ENCODE data around the gene MYL6B.
A peak's percentile ranks its signal among the peaks of the same experiment; 100 is the strongest.

The MYL6B gene

DNA sequence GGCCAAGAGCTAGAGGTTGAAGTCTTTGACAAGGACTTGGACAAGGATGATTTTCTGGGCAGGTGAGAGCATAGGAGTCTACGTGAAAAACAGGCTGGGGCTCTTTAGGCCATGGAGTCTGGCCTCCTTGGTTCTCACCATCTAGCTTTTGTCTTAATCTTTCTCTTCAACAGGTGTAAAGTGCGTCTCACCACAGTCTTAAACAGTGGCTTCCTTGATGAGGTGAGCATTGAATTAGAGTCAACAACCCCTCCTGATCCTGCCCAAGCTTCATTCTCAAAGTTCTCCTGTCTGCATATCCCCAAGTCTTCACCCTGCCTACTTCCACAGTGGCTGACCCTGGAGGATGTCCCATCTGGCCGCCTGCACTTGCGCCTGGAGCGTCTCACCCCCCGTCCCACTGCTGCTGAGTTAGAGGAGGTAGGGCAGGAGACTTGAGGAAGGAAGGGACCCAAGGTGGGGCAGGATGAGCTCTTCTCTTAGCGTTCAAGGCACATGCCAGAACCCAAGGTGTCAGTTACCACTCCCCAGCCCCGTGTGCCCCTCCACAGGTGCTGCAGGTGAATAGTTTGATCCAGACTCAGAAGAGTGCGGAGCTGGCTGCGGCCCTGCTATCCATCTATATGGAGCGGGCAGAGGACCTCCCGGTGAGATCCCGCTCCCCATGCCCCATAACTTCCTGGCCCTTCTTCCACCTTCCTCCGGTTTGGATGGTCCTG, 14.4 kb upstream of the MYL6B start:
- POLR2A ChIA-PET, result interaction anchor here (1.1 kb wide), 1 partner anchor 25 kb away, joined by 3 read pairs; no protein-coding TSS in a partner anchor
- CTCF ChIA-PET, result interaction anchor here (0.7 to 10.6 kb wide), 9 partner anchors 8 to 326 kb away, joined by 3 to 90 read pairs (median 4); partner anchors contain the start of genes ESYT1, SMARCC2 and ZC3H10
- Histone ChIP-seq H3K4me3 (ENCODE audit: control insufficient read depth in 1 of 7, extremely low read depth in 1 of 7, insufficient read depth in 4 of 7, low read depth in 2 of 7, low read length in 6 of 7) (no peak overlapping the region), H3K27me3 (replicated peaks in 2 of 5; ENCODE audit: control insufficient read depth in 4 of 5, insufficient read depth in 5 of 5, low read length in 4 of 5) (no peaks in the 10 kb centered on the region), H3K36me3 (ENCODE audit: control insufficient read depth in 4 of 4, insufficient read depth in 4 of 4, low read length in 3 of 4) (peaks cover 21 to 85% (median 66%) of the 10 kb centered on the region in 4 experiments), H3K27ac (ENCODE audit: insufficient read depth in 1 of 2, low read depth in 1 of 2, low read length in 2 of 2, poor library complexity in 1 of 2, severe bottlenecking in 2 of 2) (peak overlapping the region in 1 of 2 experiments; percentile 25), H3K9me3 (ENCODE audit: control extremely low read depth in 1 of 5, control insufficient read depth in 4 of 5, insufficient read depth in 2 of 5, low read depth in 1 of 5, low read length in 4 of 5) (no peaks in the 10 kb centered on the region), H3K4me1 (ENCODE audit: control extremely low read depth in 1 of 4, control insufficient read depth in 4 of 4, insufficient read depth in 4 of 4, low read length in 3 of 4) (peaks cover 0 to 23% (median 17%) of the 10 kb centered on the region in 4 experiments)
- DNase-seq, result no peak
- WGBS (ENCODE audit: insufficient coverage), result 95% methylated on average over 10 of the region's 14 CpGs

DNA sequence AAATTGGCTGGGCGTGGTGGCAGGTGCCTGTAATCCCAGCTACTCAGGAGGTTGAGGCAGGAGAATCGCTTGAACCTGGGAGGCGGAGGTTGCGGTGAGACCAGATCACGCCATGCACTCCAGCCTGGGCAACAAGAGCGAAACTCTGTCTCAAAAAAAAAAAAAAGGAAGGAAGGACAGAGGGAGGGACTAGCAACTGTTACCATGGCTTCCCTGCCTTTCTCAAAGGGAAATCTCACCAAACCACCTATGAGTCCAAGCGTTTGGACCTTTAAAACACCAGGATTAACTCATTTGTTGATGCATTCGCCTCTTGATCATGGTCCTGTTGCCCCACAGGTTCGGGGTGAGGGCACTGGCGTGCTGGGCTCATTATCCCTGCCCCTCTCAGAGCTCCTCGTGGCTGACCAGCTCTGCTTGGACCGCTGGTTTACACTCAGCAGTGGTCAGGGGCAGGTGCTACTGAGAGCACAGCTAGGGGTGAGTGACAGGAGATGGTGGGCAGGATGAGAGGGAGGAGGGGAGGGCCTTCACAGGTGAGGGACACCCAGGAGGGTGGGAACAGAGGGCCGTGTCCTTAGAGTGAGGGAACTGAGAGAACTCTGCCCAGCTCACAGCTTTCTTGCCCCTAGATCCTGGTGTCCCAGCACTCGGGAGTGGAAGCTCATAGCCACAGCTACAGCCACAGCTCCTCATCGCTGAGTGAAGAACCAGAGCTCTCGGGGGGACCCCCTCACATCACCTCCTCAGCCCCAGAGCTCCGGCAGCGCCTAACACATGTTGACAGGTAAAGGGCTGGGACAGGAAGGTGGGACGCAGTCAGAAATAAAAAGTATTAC, 10.2 kb upstream of the MYL6B start:
- peak in 2 of 3 donors; percentile 50 to 59 for DNase-seq
- POLR2A ChIA-PET, result no interaction called here
- peaks cover 17 to 72% (median 64%) of the 10 kb centered on the region in 4 experiments for H3K36me3 ChIP-seq (ENCODE audit: control insufficient read depth in 4 of 4, insufficient read depth in 4 of 4, low read length in 3 of 4)
- peak overlapping the region in 1 of 7 experiments; percentile 4 for H3K4me3 ChIP-seq (ENCODE audit: control insufficient read depth in 1 of 7, extremely low read depth in 1 of 7, insufficient read depth in 4 of 7, low read depth in 2 of 7, low read length in 6 of 7)
- 58% methylated on average over 14 of the region's 19 CpGs for WGBS (ENCODE audit: insufficient coverage)
- H3K4me1 ChIP-seq (ENCODE audit: control extremely low read depth in 1 of 4, control insufficient read depth in 4 of 4, insufficient read depth in 4 of 4, low read length in 3 of 4), result peaks cover 0 to 35% (median 20%) of the 10 kb centered on the region in 4 experiments
- H3K27me3 ChIP-seq (replicated peaks in 2 of 5; ENCODE audit: control insufficient read depth in 4 of 5, insufficient read depth in 5 of 5, low read length in 4 of 5), result no peaks in the 10 kb centered on the region
- CTCF ChIA-PET, result interaction anchor here (0.9 to 10.6 kb wide), 6 partner anchors 8 to 95 kb away, joined by 3 to 90 read pairs (median 4); partner anchors contain the start of gene ESYT1
- peak overlapping the region; percentile 44 to 54 for H3K27ac ChIP-seq (ENCODE audit: insufficient read depth in 1 of 2, low read depth in 1 of 2, low read length in 2 of 2, poor library complexity in 1 of 2, severe bottlenecking in 2 of 2)
- no peaks in the 10 kb centered on the region for H3K9me3 ChIP-seq (ENCODE audit: control extremely low read depth in 1 of 5, control insufficient read depth in 4 of 5, insufficient read depth in 2 of 5, low read depth in 1 of 5, low read length in 4 of 5)

DNA sequence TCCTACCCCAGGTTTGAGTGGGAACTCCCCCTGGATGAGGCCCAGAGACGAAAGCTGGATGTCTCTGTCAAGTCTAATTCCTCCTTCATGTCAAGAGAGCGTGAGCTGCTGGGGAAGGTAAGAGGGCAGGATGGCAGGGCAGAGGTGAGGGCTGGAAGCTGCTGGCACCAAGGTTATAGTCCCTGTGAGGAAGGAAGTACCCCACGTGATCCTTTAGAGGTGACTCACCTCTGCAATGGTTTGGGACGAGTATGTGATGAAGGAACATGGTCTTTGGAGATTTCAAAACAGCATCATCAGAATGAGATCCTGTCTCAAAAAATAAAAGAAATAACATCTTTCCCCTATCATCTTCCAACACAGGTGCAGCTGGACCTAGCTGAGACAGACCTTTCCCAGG, 9.2 kb upstream of the MYL6B start:
- CTCF ChIA-PET, result interaction anchor here (0.8 to 10.6 kb wide), 7 partner anchors 11 to 25 kb away, joined by 3 to 90 read pairs (median 5); partner anchors contain the start of gene ESYT1
- no peak overlapping the region for H3K27ac ChIP-seq (ENCODE audit: insufficient read depth in 1 of 2, low read depth in 1 of 2, low read length in 2 of 2, poor library complexity in 1 of 2, severe bottlenecking in 2 of 2)

DNA sequence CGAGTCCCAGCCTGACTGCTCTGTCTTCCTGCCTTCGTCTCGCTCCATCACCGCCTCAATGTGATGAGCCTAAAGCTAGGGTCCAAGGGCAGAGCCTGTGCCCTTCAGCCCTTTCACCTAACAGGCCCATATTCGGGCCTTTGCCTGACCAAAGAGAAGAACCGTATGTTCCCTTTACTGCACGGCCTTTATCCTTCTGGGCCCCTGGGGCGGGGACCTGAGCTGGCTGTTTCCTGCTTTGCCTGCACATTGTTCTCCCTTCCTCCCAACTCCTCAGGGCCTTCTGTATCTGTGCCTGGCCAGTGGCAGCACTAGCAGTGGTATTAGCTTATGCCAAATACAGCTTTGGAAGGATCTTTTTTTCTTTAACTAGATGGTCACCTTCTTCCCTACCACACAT, 8.5 kb upstream of the MYL6B start:
- H3K27me3 ChIP-seq (replicated peaks in 2 of 5; ENCODE audit: control insufficient read depth in 4 of 5, insufficient read depth in 5 of 5, low read length in 4 of 5), result no peaks in the 10 kb centered on the region
- H3K4me3 ChIP-seq (ENCODE audit: control insufficient read depth in 1 of 7, extremely low read depth in 1 of 7, insufficient read depth in 4 of 7, low read depth in 2 of 7, low read length in 6 of 7), result no peak overlapping the region
- POLR2A ChIA-PET, result no interaction called here
- no peak overlapping the region for H3K27ac ChIP-seq (ENCODE audit: insufficient read depth in 1 of 2, low read depth in 1 of 2, low read length in 2 of 2, poor library complexity in 1 of 2, severe bottlenecking in 2 of 2)
- peaks cover 0 to 24% (median 10%) of the 10 kb centered on the region in 4 experiments for H3K4me1 ChIP-seq (ENCODE audit: control extremely low read depth in 1 of 4, control insufficient read depth in 4 of 4, insufficient read depth in 4 of 4, low read length in 3 of 4)
- DNase-seq, result no peak
- no peaks in the 10 kb centered on the region for H3K9me3 ChIP-seq (ENCODE audit: control extremely low read depth in 1 of 5, control insufficient read depth in 4 of 5, insufficient read depth in 2 of 5, low read depth in 1 of 5, low read length in 4 of 5)
- 57% methylated on average over 8 of the region's 8 CpGs for WGBS (ENCODE audit: insufficient coverage)
- H3K36me3 ChIP-seq (ENCODE audit: control insufficient read depth in 4 of 4, insufficient read depth in 4 of 4, low read length in 3 of 4), result peaks cover 17 to 55% (median 50%) of the 10 kb centered on the region in 4 experiments
- CTCF ChIA-PET, result interaction anchor here (0.8 to 10.6 kb wide), 7 partner anchors 10 to 78 kb away, joined by 3 to 90 read pairs (median 4); partner anchors contain the start of genes ESYT1 and RNF41

More for the DNA sequence above, 9.2 kb upstream of the MYL6B start:
- no peaks in the 10 kb centered on the region for H3K9me3 ChIP-seq (ENCODE audit: control extremely low read depth in 1 of 5, control insufficient read depth in 4 of 5, insufficient read depth in 2 of 5, low read depth in 1 of 5, low read length in 4 of 5)
- WGBS (ENCODE audit: insufficient coverage), result 86% methylated on average over 2 of the region's 4 CpGs
- peaks cover 0 to 31% (median 15%) of the 10 kb centered on the region in 4 experiments for H3K4me1 ChIP-seq (ENCODE audit: control extremely low read depth in 1 of 4, control insufficient read depth in 4 of 4, insufficient read depth in 4 of 4, low read length in 3 of 4)
- no peak overlapping the region for H3K4me3 ChIP-seq (ENCODE audit: control insufficient read depth in 1 of 7, extremely low read depth in 1 of 7, insufficient read depth in 4 of 7, low read depth in 2 of 7, low read length in 6 of 7)
- H3K36me3 ChIP-seq (ENCODE audit: control insufficient read depth in 4 of 4, insufficient read depth in 4 of 4, low read length in 3 of 4), result peaks cover 17 to 62% (median 56%) of the 10 kb centered on the region in 4 experiments
- POLR2A ChIA-PET, result interaction anchor here (0.5 to 1.0 kb wide), 2 partner anchors 15 to 28 kb away, joined by 3 read pairs; partner anchors contain the start of gene ESYT1
- no peaks in the 10 kb centered on the region for H3K27me3 ChIP-seq (replicated peaks in 2 of 5; ENCODE audit: control insufficient read depth in 4 of 5, insufficient read depth in 5 of 5, low read length in 4 of 5)
- DNase-seq, result no peak

DNA sequence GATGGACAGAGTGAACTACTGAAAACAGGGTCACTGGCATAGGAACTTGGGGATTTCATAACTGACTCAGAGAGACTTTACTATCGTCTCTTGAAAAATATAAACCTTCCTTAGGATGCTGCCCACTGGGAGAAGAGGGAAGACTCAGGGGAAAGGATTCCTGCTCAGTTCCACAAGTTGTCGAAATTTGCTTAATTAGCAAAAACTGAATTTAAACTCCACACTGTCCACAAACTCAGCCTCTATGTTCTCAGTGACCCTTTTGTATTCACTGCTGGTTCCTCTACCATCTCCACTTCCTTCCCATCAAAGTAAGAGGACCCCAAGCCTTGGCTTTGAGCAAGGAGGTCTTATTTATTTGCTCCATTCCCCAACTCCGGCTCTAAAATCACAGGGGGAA, 7.2 kb upstream of the MYL6B start:
- 100% methylated on average over 1 of the region's 3 CpGs for WGBS (ENCODE audit: insufficient coverage)
- Histone ChIP-seq H3K27me3 (replicated peaks in 2 of 5; ENCODE audit: control insufficient read depth in 4 of 5, insufficient read depth in 5 of 5, low read length in 4 of 5) (no peaks in the 10 kb centered on the region), H3K4me1 (ENCODE audit: control extremely low read depth in 1 of 4, control insufficient read depth in 4 of 4, insufficient read depth in 4 of 4, low read length in 3 of 4) (peaks cover 0 to 23% (median 10%) of the 10 kb centered on the region in 4 experiments), H3K27ac (ENCODE audit: insufficient read depth in 1 of 2, low read depth in 1 of 2, low read length in 2 of 2, poor library complexity in 1 of 2, severe bottlenecking in 2 of 2) (no peak overlapping the region), H3K4me3 (ENCODE audit: control insufficient read depth in 1 of 7, extremely low read depth in 1 of 7, insufficient read depth in 4 of 7, low read depth in 2 of 7, low read length in 6 of 7) (no peak overlapping the region), H3K36me3 (ENCODE audit: control insufficient read depth in 4 of 4, insufficient read depth in 4 of 4, low read length in 3 of 4) (peaks cover 15 to 48% (median 43%) of the 10 kb centered on the region in 4 experiments), H3K9me3 (ENCODE audit: control extremely low read depth in 1 of 5, control insufficient read depth in 4 of 5, insufficient read depth in 2 of 5, low read depth in 1 of 5, low read length in 4 of 5) (no peaks in the 10 kb centered on the region)
- ChIA-PET CTCF (interaction anchor here (1.3 to 10.6 kb wide), 4 partner anchors 14 to 77 kb away, joined by 3 to 90 read pairs (median 12); partner anchors contain the start of genes ESYT1 and RNF41), POLR2A (no interaction called here)
- no peak for DNase-seq

DNA sequence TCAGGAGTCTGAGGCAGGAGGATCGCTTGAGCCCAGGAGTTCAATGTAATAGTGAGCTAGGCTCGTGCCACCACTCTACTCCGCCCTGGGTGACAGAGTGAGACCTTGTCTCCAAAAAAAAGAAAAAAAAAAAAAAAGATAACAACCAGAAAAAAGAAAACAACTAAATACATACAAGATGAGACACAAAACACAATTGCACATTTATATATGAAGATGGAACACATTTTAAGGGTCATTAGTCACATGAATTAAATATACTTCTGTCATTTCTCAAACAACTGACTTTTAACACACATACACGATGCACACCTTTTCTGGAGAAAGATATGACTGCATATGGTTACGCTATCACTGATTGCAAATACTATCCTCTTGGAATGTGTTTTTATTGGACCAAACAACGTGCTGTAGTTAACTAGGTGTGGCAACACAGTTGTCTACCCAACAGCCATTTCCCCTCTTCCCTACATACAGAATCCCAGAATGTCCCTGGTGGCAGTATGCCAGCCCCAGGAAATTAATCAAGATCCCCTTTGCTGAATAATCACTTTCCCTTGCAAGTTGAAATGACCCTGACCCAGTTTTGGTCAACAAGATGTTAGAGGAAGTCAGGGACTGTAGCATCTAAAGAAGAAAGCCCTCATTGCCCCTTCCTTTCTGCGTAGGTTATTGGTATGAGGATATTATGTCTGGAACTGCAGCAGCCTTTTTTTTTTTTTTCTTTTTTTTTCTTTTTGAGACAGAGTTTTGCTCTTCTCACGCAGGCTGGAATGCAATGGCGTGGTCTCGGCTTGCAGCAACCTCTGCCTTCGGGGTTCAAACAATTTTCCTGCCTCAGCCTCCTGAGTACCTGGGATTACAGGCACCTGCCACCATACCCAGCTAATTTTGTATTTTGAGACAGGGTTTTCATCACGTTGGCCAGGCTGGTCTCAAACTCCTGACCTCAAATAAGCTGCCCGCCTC, 5.6 kb upstream of the MYL6B start:
- Histone ChIP-seq H3K9me3 (ENCODE audit: control extremely low read depth in 1 of 5, control insufficient read depth in 4 of 5, insufficient read depth in 2 of 5, low read depth in 1 of 5, low read length in 4 of 5) (no peaks in the 10 kb centered on the region), H3K27ac (ENCODE audit: insufficient read depth in 1 of 2, low read depth in 1 of 2, low read length in 2 of 2, poor library complexity in 1 of 2, severe bottlenecking in 2 of 2) (no peak overlapping the region), H3K27me3 (replicated peaks in 2 of 5; ENCODE audit: control insufficient read depth in 4 of 5, insufficient read depth in 5 of 5, low read length in 4 of 5) (no peaks in the 10 kb centered on the region), H3K4me3 (ENCODE audit: control insufficient read depth in 1 of 7, extremely low read depth in 1 of 7, insufficient read depth in 4 of 7, low read depth in 2 of 7, low read length in 6 of 7) (no peak overlapping the region), H3K4me1 (ENCODE audit: control extremely low read depth in 1 of 4, control insufficient read depth in 4 of 4, insufficient read depth in 4 of 4, low read length in 3 of 4) (peaks cover 0 to 35% (median 24%) of the 10 kb centered on the region in 4 experiments), H3K36me3 (ENCODE audit: control insufficient read depth in 4 of 4, insufficient read depth in 4 of 4, low read length in 3 of 4) (peaks cover 15 to 38% (median 34%) of the 10 kb centered on the region in 4 experiments)
- DNase-seq, result no peak
- CTCF ChIA-PET, result no interaction called here
- 96% methylated on average over 7 of the region's 13 CpGs for WGBS (ENCODE audit: insufficient coverage)
- POLR2A ChIA-PET, result no interaction called here
